IMR-90 (cell line): Measurements from ENCODE around the gene NTRK2.

ENCODE experiments used
- BHLHE40 ChIP-seq: fragments of 150-350 bp; IDR thresholded peaks from 2 replicates; pipeline ENCODE4 v1.6.1; 2016; ENCODE audit warnings: mild to moderate bottlenecking, low read depth, low read length
- CEBPB ChIP-seq: IDR thresholded peaks from 2 replicates; pipeline ENCODE4 v1.6.1; 2012; ENCODE audit warnings: low read depth, low read length, improper control_type of control experiment
- CHD1 ChIP-seq: IDR thresholded peaks from 2 replicates; pipeline ENCODE4 v1.6.1; 2012; ENCODE audit warnings: low read depth, low read length, improper control_type of control experiment
- CTCF ChIP-seq: conservative IDR thresholded peaks from 2 replicates; pipeline ENCODE4 v1.5.1; 2012; ENCODE audit warnings: mild to moderate bottlenecking, low read depth, low read length, improper control_type of control experiment
- MAFK ChIP-seq: IDR thresholded peaks from 2 replicates; pipeline ENCODE4 v1.6.1; 2012; ENCODE audit warnings: low read depth, low read length, improper control_type of control experiment
- MXI1 ChIP-seq: IDR thresholded peaks from 2 replicates; pipeline ENCODE4 v1.6.1; 2012; ENCODE audit warnings: low read depth, mild to moderate bottlenecking, low read length, moderate library complexity, borderline replicate concordance
- POLR2A ChIP-seq: IDR thresholded peaks from 2 replicates; pipeline ENCODE4 v1.6.1; 2012; ENCODE audit warnings: mild to moderate bottlenecking, low read depth, low read length
- RAD21 ChIP-seq: IDR thresholded peaks from 2 replicates; pipeline ENCODE4 v1.6.1; 2012; ENCODE audit warnings: low read length, improper control_type of control experiment
- RFX5 ChIP-seq: IDR thresholded peaks from 2 replicates; pipeline ENCODE4 v1.8.0; 2012; ENCODE audit warnings: low read depth, mild to moderate bottlenecking, low read length, moderate library complexity
- SMC3 ChIP-seq: fragments of 150-350 bp; IDR thresholded peaks from 2 replicates; pipeline ENCODE4 v1.6.1; 2016; ENCODE audit warnings: low read depth, mild to moderate bottlenecking, antibody characterized with exemption, low read length, moderate library complexity
- USF2 ChIP-seq: fragments of 150-350 bp; IDR thresholded peaks from 2 replicates; pipeline ENCODE4 v1.6.1; 2017; ENCODE audit warnings: mild to moderate bottlenecking, antibody characterized with exemption, low read length, low read depth

- TF ChIP-seq POLR2A (no peak), RFX5 (no peak), CTCF (no peak), USF2 (no peak), CEBPB (no peak), CHD1 (no peak), RAD21 (no peak), MXI1 (no peak), SMC3 (no peak), BHLHE40 (no peak), MAFK (no peak)
Measured at GRCh38 chr9:85062385-85063022, 393.0 kb downstream of the NTRK2 start.
